Fibroblast of lung (primary cell): Measurements from ENCODE around the gene ZSWIM6.

Experiments used
- CTCF ChIP-seq, 2 donors: IDR thresholded peaks in 1 of 2; conservative IDR thresholded peaks in 1 of 2; 1 replicate in 1 of 2; 2 replicates in 1 of 2; pipeline ENCODE4 v1.5.1; 2011 to 2012; ENCODE audit warnings: low read length in 2 of 2, control low read depth in 1 of 2, inconsistent platforms in 1 of 2, low read depth in 1 of 2, mild to moderate bottlenecking in 1 of 2
- EZH2 ChIP-seq: IDR thresholded peaks from 2 replicates; pipeline ENCODE4 v1.5.1; 2012; ENCODE audit warnings: low read length, control low read depth, mild to moderate bottlenecking; ENCODE audit errors: missing control alignments

- no peak for TF ChIP-seq EZH2
- TF ChIP-seq CTCF (conservative IDR thresholded peaks at IDR 0.05 in 1 of 2, IDR thresholded peaks at IDR 0.05 in 1 of 2; ENCODE audit: low read depth in 1 of 2, low read length in 2 of 2) = no peak
Observed at GRCh38 chr5:61523073-61523472, 191.0 kb downstream of the ZSWIM6 start.
